HG03025 (cell line): ENCODE measurements around the gene MT1B.

Experiments used
- ATAC-seq: cut with Tn5 transposase; IDR thresholded peaks from one replicate; pipeline ENCODE4 v1.9.1; 2021; ENCODE audit warnings: mild to moderate bottlenecking, moderate library complexity; ENCODE audit not compliant: unreplicated experiment, low FRiP score

The MT1B gene

DNA sequence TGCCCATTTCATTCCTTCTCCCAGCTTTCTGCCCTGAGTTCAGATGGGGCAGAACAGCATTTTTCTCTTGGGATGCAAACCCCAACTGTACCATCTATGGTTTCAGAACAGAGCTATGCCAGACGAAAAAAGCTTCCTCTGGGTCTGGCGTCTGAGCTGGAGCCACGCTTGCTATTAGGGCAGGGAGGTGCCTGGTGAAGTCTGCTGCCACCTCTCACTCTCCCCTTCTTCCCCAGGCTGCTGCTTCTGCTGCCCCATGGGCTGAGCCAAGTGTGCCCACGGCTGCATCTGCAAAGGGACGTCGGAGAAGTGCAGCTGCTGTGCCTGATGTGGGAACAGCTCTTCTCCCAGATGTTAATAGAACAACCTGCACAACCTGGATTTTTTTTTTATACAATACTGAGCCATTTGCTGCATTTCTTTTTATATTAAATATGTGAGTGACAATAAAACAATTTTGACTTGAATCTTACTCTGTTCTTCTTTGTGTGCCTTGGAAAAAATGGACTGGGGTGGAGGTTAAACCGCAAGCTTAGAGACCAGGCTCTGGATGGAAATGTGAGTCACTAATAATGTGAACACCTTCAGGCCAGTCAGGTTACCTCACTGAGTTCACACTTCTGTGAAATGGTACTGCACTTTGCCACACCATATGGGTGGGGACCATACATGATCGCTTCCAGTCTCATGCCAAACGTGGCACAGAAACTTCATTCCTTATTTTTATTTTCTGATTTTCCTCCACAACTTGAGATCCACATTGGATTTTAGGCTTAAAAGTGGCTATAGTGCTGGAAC, 14.9 kb upstream of the MT1B start:
- no peak for ATAC-seq

GRCh38 chr16:56637814-56638750, 13.6 kb upstream of the MT1B start, which contains the start of gene MT1A:
TSS of gene MT1A (plus strand) at chr16:56638666. CDS start at chr16:56638739, 73 bp downstream.
- no peak for ATAC-seq

- no peak for ATAC-seq
Observed at GRCh38 chr16:56639045-56639444, 12.6 kb upstream of the MT1B start.

DNA sequence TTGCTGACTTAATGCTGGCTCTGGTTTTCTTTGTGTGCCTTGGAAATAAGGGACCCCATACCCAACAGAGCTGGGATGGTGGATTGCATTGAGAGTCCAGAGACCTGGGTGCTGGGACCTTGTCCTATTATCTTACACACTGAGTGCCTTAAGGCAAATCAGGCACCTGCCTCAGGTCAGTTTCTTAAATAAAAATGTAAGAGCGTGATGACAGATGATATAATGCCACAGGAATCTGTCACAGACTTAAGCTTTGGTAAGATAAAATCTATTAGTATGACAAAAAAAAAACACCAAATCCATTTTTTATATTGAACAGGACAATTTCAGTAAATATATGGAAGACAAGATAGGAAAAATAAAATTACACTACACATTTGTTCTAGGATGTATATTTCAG, 11.6 kb upstream of the MT1B start:
- ATAC-seq: no peak

GRCh38 chr16:56641166-56641565, 10.5 kb upstream of the MT1B start:
- ATAC-seq: no peak

DNA sequence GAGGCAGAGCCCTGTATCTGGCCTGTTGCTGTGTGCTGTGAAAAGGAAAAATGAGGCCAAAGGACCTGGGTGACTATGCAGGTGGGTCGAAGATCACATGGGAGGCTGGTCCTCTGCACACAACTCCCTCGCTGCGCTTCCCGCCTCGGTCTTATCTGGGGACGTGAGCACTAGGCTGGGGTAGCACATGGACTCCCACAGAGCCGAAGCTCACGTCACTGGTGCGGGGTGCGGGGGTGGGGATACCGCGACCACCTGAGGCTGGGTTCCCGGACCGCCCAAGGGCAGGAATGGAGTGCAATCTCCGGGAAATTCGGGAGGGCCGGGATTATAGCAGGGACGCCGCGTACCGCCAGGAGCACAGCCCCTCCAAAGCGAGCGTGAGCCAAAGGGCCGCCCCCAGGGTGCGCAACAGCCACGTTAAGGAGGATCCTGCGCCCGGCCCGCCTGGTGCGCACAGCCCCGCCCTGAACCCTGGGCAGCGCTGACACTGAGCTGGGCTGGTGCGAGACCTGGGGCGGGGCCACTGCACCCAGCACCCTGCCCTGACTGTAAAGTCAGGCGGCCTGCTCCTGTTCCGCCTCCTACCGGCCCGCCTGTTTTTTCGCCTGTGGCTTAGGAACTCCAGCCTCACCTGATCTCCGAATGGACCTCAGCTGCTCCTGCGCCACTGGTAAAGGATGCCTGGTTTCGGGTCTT, 8.5 kb upstream of the MT1B start:
- ATAC-seq: no peak

DNA sequence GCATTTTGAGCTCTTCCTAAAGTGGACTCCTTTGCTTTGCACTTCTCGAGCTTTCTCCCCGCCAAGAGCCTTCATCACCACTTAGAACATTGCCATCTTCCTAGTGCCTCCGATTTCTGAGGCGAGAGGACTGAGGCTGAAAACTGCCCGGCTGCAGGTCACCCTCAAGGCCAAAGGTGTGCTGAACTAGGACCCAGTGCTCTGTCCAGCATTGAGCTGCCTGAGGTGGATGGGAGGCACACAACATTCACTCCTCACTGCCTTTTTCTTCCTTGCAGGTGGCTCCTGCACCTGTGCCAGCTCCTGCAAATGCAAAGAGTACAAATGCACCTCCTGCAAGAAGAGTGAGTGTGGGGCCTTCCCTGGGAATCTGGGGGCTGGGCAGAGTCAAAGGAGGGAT, 7.9 kb upstream of the MT1B start:
- ATAC-seq: no peak

- ATAC-seq: no peak
Observed at GRCh38 chr16:56645311-56645710, 6.4 kb upstream of the MT1B start.

- no peak for ATAC-seq
Observed at GRCh38 chr16:56645838-56646237, 5.8 kb upstream of the MT1B start.

DNA sequence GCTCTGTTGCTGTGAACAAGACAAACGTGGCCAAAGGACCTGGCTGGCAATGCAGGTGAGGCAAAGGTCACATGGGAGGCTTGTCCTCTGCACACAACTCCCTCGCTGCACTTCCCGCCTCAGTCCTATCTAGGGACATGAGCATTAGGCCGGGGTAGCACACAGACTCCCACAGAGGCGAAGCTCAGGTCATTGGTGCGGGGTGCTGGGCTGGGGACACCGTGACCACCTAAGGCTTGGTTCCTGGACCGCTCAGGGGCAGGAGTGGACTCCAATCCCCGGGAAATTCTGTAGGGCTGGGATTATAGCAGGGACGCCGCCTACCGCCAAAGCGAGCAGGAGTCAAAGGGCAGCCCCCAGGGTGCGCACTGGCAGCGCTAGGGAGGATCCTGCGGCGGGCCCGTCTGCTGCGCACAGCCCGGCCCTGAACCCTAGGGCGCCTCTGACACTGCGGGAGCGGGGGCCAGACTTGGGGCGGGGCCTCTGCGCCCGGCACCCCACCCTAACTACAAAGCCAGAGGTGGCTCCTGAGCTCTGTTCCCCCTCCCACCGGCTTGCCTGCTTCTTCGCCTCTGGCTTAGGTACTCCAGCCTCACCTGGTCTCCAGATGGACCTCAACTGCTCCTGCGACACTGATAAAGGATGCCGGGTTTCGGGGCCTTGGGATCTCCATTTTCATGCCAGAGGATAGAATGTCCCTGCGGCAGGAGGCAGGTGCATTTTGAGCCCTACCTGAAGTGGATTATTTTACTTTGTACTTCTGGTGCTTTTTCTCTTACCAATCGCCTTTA, 3.9 kb upstream of the MT1B start:
- no peak for ATAC-seq

DNA sequence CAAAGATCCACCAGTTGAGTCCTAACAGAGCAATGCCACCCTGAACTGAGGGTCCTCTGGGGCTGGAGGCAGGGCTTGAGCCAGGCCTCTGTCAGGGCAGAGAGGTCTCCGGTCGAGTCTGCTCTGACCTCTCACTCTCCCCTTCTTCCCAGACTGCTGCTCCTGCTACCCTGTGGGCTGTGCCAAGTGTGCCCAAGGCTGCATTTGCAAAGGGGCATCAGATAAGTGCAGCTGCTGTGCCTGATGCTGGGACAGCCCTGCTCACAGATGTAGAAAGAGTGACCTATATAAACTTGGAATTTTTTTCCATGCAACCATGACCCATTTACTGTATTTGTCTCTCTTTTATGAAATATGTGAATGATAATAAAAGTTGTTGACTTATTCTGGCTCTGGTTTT, 2.4 kb upstream of the MT1B start:
- ATAC-seq: no peak

GRCh38 chr16:56649820-56650219, 1.9 kb upstream of the MT1B start:
- ATAC-seq: no peak

DNA sequence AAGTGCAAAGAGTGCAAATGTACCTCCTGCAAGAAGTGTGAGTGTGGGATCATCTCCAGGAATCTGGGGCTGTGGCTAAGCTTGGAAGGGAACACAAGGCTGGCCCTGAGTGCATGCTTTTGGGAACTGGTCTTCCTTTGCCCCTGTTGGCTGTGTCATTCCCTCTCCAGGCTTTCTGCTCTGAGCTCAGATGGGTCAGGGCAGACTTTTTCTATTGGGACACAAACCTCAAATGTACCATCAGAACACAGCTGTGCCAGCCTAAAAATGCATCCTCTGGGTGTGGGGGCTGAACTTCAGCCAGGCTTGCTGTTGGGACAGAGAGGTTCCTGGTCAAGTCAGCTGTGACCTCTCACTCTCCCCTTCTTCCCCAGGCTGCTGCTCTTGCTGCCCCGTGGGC, 914 bp downstream of the MT1B start:
- ATAC-seq: no peak

- ATAC-seq: no peak
Observed at GRCh38 chr16:56653218-56653617, 1.5 kb downstream of the MT1B start.

GRCh38 chr16:56657555-56658326, 6.1 kb downstream of the MT1B start, which contains the start of gene MT1F:
TSS of gene MT1F (plus strand) at chr16:56657959. CDS start at chr16:56658059, 100 bp downstream.
- ATAC-seq: no peak

DNA sequence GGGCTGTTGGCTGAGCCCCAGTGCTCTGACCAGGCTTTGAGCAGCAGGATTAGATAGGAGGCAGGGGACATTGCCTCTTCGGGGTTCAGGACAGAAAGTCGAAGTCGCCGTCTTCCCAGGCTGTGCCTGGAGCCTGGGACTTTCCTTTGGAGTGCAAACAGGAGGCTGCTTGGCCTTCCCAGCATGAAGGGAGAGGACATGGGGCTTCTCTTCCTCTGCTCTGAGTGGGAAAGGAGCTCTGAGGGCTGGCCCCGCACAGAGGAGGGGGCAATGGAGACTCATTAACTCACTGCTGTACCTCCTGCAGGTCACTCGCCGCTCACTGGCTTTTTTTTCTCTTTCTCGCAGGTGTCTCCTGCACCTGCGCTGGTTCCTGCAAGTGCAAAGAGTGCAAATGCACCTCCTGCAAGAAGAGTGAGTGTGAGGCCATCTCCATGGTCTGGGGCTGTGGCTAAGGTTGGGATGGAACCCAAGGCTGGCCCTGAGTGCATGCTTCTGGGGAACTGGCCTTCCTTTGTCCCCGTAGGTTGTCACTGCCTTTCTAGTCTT, 6.7 kb downstream of the MT1B start:
- ATAC-seq: no peak

DNA sequence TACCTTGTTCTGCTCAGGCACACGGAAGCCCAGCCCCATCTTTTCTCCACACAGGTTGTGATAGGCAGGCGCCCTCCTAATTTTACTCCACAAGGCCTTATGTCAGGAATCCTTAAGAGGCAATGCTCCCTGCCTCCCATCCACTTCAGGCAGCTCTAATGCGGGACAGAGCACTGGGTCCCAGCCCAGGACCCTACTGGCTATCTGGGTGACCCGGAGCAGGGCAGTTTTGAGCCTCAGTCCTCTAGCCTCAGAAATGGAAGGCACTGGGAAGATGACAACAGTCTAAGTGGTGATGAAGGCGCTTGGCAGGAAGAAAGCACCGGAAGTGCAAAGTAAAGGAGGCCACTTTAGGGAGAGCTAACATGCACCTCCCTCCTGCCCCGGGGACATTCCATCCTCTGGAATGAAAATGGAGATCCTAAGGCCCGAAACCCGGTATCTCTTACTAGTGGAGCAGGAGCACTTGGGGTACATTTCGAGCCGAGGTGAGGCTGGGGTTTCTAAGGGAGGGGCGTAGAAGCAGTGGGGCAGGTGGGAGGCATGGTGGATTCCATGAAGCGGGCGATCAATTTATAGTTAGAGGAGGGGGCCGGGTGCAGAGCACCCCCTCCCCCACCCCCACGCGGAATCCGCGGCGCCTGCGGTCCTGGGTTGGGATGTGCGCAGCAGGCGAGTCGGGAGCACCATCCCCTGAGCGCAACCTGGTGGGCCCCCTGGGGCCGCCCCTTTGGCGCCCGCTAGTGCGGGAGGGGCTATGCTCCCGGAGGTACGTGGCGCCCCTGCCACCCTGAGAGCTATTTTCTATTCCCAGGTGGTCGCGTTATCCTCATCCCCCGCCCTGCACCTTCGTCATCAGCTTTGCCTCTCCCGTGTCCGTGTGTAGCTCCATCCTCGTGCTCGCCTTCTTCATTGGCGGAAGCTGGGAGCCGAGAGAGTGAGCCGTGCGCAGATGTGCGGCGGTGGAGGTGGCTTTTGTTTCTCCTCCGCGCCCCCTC, 11.0 kb downstream of the MT1B start:
- ATAC-seq: no peak

GRCh38 chr16:56664506-56664905, 12.8 kb downstream of the MT1B start:
- ATAC-seq: no peak
